Endothelial cell of umbilical vein (primary cell): ENCODE data around the gene GPR26. TPM values are rescaled to one million over a fixed set of nuclear protein-coding genes. Genes with fewer than 3 reads are reported as not detected.

Source experiments
- BruUV-seq: library from RNA; stranded (reverse); fragments of 400-500 nt; replicated peaks from 2 replicates; lab custom pipeline; 2021; lab: Mats Ljungman, UMichigan
- CTCF ChIA-PET: fragments of 300-600, 350-600 bp; sonication (Branson Sonifier 250); formaldehyde crosslinking; loops from one replicate; lab custom pipeline; 2021; ENCODE audit warnings: antibody characterized with exemption, inconsistent platforms; lab: Charles Lee
- POLR2A ChIA-PET: fragments of 300-600, 350-600 bp; sonication (Branson Sonifier 250); formaldehyde crosslinking; loops from one replicate; lab custom pipeline; 2021; ENCODE audit warnings: antibody characterized with exemption, inconsistent platforms; lab: Charles Lee
- DNase-seq: peaks from one replicate; pipeline ENCODE4 v3.0.0-alpha.2; 2011; ENCODE audit warnings: low read depth, low spot score
- FAIRE-seq: peaks from 2 replicates; lab custom pipeline; 2011; peaks lifted over from hg19 to GRCh38; lab: Jason Lieb, UNC
- H2AFZ ChIP-seq: 2 replicates; pipeline ENCODE4 v1.6.0; 2012; ENCODE audit warnings: low read depth, low read length, control low read depth, inconsistent platforms
- H3K27ac ChIP-seq: 2 replicates; pipeline ENCODE4 v1.5.1; 2011; ENCODE audit warnings: low read depth, mild to moderate bottlenecking, control low read depth, low read length, moderate library complexity; ENCODE audit not compliant: insufficient read depth
- H3K27me3 ChIP-seq, 2 experiments: 2 replicates each; pipeline versions ENCODE4 v1.6.0 to v1.6.1; 2011; ENCODE audit warnings: low read length in 2 of 2, mixed read lengths in 1 of 2; ENCODE audit not compliant: control insufficient read depth in 2 of 2, insufficient read depth in 2 of 2
- H3K36me3 ChIP-seq, 2 experiments: 2 replicates in 1 of 2; 3 replicates in 1 of 2; pipeline ENCODE4 v1.5.1; 2011; ENCODE audit warnings: low read length in 2 of 2, mild to moderate bottlenecking in 1 of 2, moderate library complexity in 1 of 2; ENCODE audit not compliant: control insufficient read depth in 2 of 2, insufficient read depth in 2 of 2; ENCODE audit errors: extremely low read depth in 1 of 2
- H3K4me1 ChIP-seq: 3 replicates; pipeline ENCODE4 v1.5.1; 2011; ENCODE audit warnings: mild to moderate bottlenecking, low read length; ENCODE audit not compliant: control insufficient read depth, insufficient read depth; ENCODE audit errors: extremely low read depth
- H3K4me2 ChIP-seq: 2 replicates; pipeline ENCODE4 v1.6.1; 2011; ENCODE audit warnings: low read length, control low read depth, mixed read lengths; ENCODE audit not compliant: insufficient read depth
- H3K4me3 ChIP-seq, 3 experiments: fragments of 200-600 bp in 1 of 3; sonication (generic), shearing (Covaris generic) in 1 of 3; replicated peaks in 1 of 3; 2 replicates each; pipeline ENCODE4 v1.5.1; 2011 to 2016; ENCODE audit warnings: control low read depth in 3 of 3, low read length in 3 of 3, mild to moderate bottlenecking in 2 of 3, inconsistent platforms in 1 of 3, low read depth in 1 of 3, moderate library complexity in 1 of 3; ENCODE audit not compliant: insufficient read depth in 1 of 3
- H3K79me2 ChIP-seq: 2 replicates; pipeline ENCODE4 v1.6.0; 2012; ENCODE audit warnings: low read length, inconsistent platforms; ENCODE audit not compliant: control insufficient read depth, insufficient read depth
- H3K9ac ChIP-seq: replicated peaks from 2 replicates; pipeline ENCODE3; 2011; ENCODE audit warnings: low read length, control low read depth; ENCODE audit not compliant: insufficient read depth; ENCODE audit errors: extremely low read depth
- H3K9me1 ChIP-seq: replicated peaks from 3 replicates; pipeline ENCODE4 v1.6.0; 2011; ENCODE audit warnings: mild to moderate bottlenecking, low read length; ENCODE audit not compliant: control insufficient read depth, insufficient read depth; ENCODE audit errors: extremely low read depth
- H3K9me3 ChIP-seq: replicated peaks from 2 replicates; pipeline ENCODE4 v1.5.1; 2012; ENCODE audit warnings: low read length, inconsistent platforms; ENCODE audit not compliant: control insufficient read depth, insufficient read depth
- H4K20me1 ChIP-seq: replicated peaks from 2 replicates; pipeline ENCODE3; 2011; ENCODE audit warnings: mild to moderate bottlenecking, low read length; ENCODE audit not compliant: control insufficient read depth, insufficient read depth; ENCODE audit errors: extremely low read depth
- CTCF ChIP-seq, 2 donors: IDR thresholded peaks; 1 replicate in 1 of 2; 2 replicates in 1 of 2; pipeline ENCODE4 v1.5.1; 2011; ENCODE audit warnings: low read length in 2 of 2, mild to moderate bottlenecking in 2 of 2, moderate library complexity in 2 of 2, control low read depth in 1 of 2, inconsistent platforms in 1 of 2, low read depth in 1 of 2; ENCODE audit not compliant: insufficient read depth in 1 of 2; ENCODE audit errors: extremely low read depth in 1 of 2
- EZH2 ChIP-seq: IDR thresholded peaks from 2 replicates; pipeline ENCODE4 v1.6.1; 2012; ENCODE audit warnings: borderline replicate concordance, low read depth, mild to moderate bottlenecking, moderate library complexity, low read length, inconsistent platforms; ENCODE audit not compliant: severe bottlenecking
- FOS ChIP-seq: IDR thresholded peaks from 2 replicates; pipeline ENCODE4 v1.6.1; 2011; ENCODE audit warnings: mild to moderate bottlenecking, low read length, moderate library complexity, borderline replicate concordance; ENCODE audit not compliant: insufficient read depth
- GATA2 ChIP-seq: IDR thresholded peaks from 2 replicates; pipeline ENCODE4 v1.7.0; 2011; ENCODE audit warnings: low read depth, mild to moderate bottlenecking, moderate library complexity, mixed read lengths, low read length; ENCODE audit not compliant: insufficient read length, insufficient read depth
- JUN ChIP-seq: IDR thresholded peaks from 2 replicates; pipeline ENCODE4 v1.6.1; 2011; ENCODE audit warnings: borderline replicate concordance, low read depth; ENCODE audit not compliant: insufficient read length, insufficient read depth
- MAX ChIP-seq: IDR thresholded peaks from 2 replicates; pipeline ENCODE4 v1.6.1; 2011; ENCODE audit not compliant: insufficient read depth, insufficient read length
- MYC ChIP-seq: IDR thresholded peaks from one replicate; pipeline ENCODE4 v1.6.1; 2011; ENCODE audit warnings: mild to moderate bottlenecking, low read depth, low read length
- POLR2AphosphoS5 ChIP-seq: IDR thresholded peaks from 2 replicates; pipeline ENCODE4 v1.6.1; 2012; ENCODE audit warnings: low read depth, mild to moderate bottlenecking, control low read depth, low read length, moderate library complexity; ENCODE audit not compliant: insufficient read depth
- dilution Hi-C: fragments of 300-500 bp; cut with MboI; formaldehyde crosslinking; loops from one replicate; pipeline ENCODE4 v1.15.0; 2019; ENCODE audit warnings: low sequenced_read_pairs; ENCODE audit not compliant: extremely low pct_ligation_motif_present
- intact Hi-C: fragments of 100-400 bp; cut with micrococcal nuclease; formaldehyde crosslinking; loops from one replicate; pipeline ENCODE4 v1.10.0; 2022
- polyA plus RNA-seq, 4 experiments: library from polyadenylated mRNA; depleted of rRNA in 3 of 4; stranded (reverse) in 3 of 4; unstranded in 1 of 4; fragments of >200 nt; gene quantifications; 2 replicates each; pipeline versions ENCODE4 v1.2.1 to v1.2.3, GENCODE V29; 2011 to 2012; ENCODE audit warnings: missing spikeins in 1 of 4
- total RNA-seq: library from RNA; stranded (reverse); gene quantifications from 2 replicates; pipeline ENCODE4 v1.2.3, GENCODE V29; 2021

The GPR26 gene
- total and polyA plus RNA-seq, 2 donors (not counting 3 experiments of a cell fraction or from before 2014, with no cell fraction given): not detected

GRCh38 chr10:123674741-123675140 lies 8.6 kb downstream of the GPR26 start:
- Histone ChIP-seq H3K9me1 (no peaks in the 10 kb centered on the region), H3K9ac (no peak overlapping the region), H3K9me3 (no peaks in the 10 kb centered on the region), H3K27ac (no peak overlapping the region), H3K4me2 (no peak overlapping the region), H3K36me3 (no peaks in the 10 kb centered on the region), H2AFZ (no peak overlapping the region), H3K79me2 (no peaks in the 10 kb centered on the region), H3K4me1 (no peaks in the 10 kb centered on the region), H3K4me3 (no peak overlapping the region), H3K27me3 (no peaks in the 10 kb centered on the region), H4K20me1 (no peaks in the 10 kb centered on the region)
- FAIRE-seq: no peak
- DNase-seq: no peak
- dilution Hi-C loops: no loop called here
- ChIA-PET CTCF (no interaction called here), POLR2A (no interaction called here)
- TF ChIP-seq GATA2 (no peak), JUN (no peak), MYC (no peak), POLR2AphosphoS5 (no peak)
- intact Hi-C loops: no loop called here
- BruUV-seq: no TSS peak

GRCh38 chr10:123675811-123676210 lies 9.7 kb downstream of the GPR26 start:
- dilution Hi-C loops: no loop called here
- H3K9me3 ChIP-seq: no peaks in the 10 kb centered on the region

More at GRCh38 chr10:123675811-123676210, 9.7 kb downstream of the GPR26 start:
- no peak overlapping the region for H3K27ac ChIP-seq
- no peak overlapping the region for H2AFZ ChIP-seq
- no peaks in the 10 kb centered on the region for H3K4me1 ChIP-seq
- no peak overlapping the region for H3K4me3 ChIP-seq
- no peak overlapping the region for H3K4me2 ChIP-seq
- no peaks in the 10 kb centered on the region for H3K79me2 ChIP-seq
- DNase-seq (no peak), FAIRE-seq (no peak)
- no peaks in the 10 kb centered on the region for H3K36me3 ChIP-seq
- H4K20me1 ChIP-seq: no peaks in the 10 kb centered on the region
- ChIA-PET POLR2A (no interaction called here), CTCF (no interaction called here)
- no peaks in the 10 kb centered on the region for H3K27me3 ChIP-seq
- H3K9ac ChIP-seq: no peak overlapping the region
- TF ChIP-seq MYC (no peak), CTCF (IDR thresholded peaks at IDR 0.05; ENCODE audit: extremely low read depth in 1 of 2, insufficient read depth in 1 of 2, low read depth in 1 of 2, low read length in 2 of 2) (no peak), MAX (no peak), EZH2 (no peak), FOS (no peak)
- BruUV-seq: no TSS peak
- intact Hi-C loops: no loop called here
- H3K9me1 ChIP-seq: no peaks in the 10 kb centered on the region
